Stomach (tissue), 9 donors: Measurements from ENCODE around the gene EXPH5. TPM values are rescaled to one million over a fixed set of nuclear protein-coding genes. Genes with fewer than 3 reads are reported as not detected.

ENCODE experiments used
- DNase-seq, 2 donors: peaks; one replicate each; pipeline versions ENCODE4 v3.0.0 to v3.0.0-alpha.2; 2013 to 2019
- H3K27ac ChIP-seq, 5 donors: fragments of 200-600 bp in 4 of 5; sonication (generic) in 4 of 5; one replicate each; pipeline ENCODE4 v1.5.1; 2013 to 2019; ENCODE audit warnings: mild to moderate bottlenecking in 1 of 5, moderate library complexity in 1 of 5
- H3K27me3 ChIP-seq, 3 donors: fragments of 200-600 bp; sonication (generic); one replicate each; pipeline ENCODE4 v1.5.1; 2017 to 2019; ENCODE audit warnings: mixed run types in 1 of 3
- H3K36me3 ChIP-seq, 4 donors: fragments of 200-600 bp; sonication (generic); 1 replicate in 3 of 4; 2 replicates in 1 of 4; pipeline ENCODE4 v1.5.1; 2016 to 2019
- H3K4me1 ChIP-seq, 4 donors: fragments of 200-600 bp; sonication (generic); one replicate each; pipeline ENCODE4 v1.5.1; 2016 to 2019
- H3K4me3 ChIP-seq, 4 donors: fragments of 200-600 bp; sonication (generic) in 3 of 4; one replicate each; pipeline ENCODE4 v1.5.1; 2016 to 2019; ENCODE audit warnings: mild to moderate bottlenecking in 1 of 4
- H3K9me3 ChIP-seq, 4 donors: fragments of 200-600 bp; sonication (generic); one replicate each; pipeline ENCODE4 v1.5.1; 2016 to 2019
- CTCF ChIP-seq, 7 experiments: fragments of 450-650 bp in 4 of 7; fragments of 200-600 bp in 3 of 7; sonication (generic) in 3 of 7; IDR thresholded peaks; one replicate each; pipeline ENCODE4 v1.5.1; 2016 to 2019; ENCODE audit warnings: antibody characterized with exemption in 7 of 7, control low read depth in 2 of 7, mild to moderate bottlenecking in 1 of 7
- EP300 ChIP-seq: sonication (generic); formaldehyde crosslinking; IDR thresholded peaks from one replicate; pipeline ENCODE4 v1.6.1; 2017; ENCODE audit warnings: antibody characterized with exemption
- POLR2A ChIP-seq, 4 donors: fragments of 450-650 bp; IDR thresholded peaks; one replicate each; pipeline ENCODE4 v1.6.1; 2016; ENCODE audit warnings: antibody characterized with exemption in 4 of 4, control low read depth in 2 of 4, mild to moderate bottlenecking in 1 of 4, moderate library complexity in 1 of 4
- POLR2AphosphoS5 ChIP-seq, 3 donors: sonication (generic); formaldehyde crosslinking; IDR thresholded peaks; one replicate each; pipeline ENCODE4 v1.6.1; 2016; ENCODE audit warnings: antibody characterized with exemption in 3 of 3
- WGBS, 5 donors: extraction: QIAGEN DNeasy Blood & Tissue Kit in 3 of 5; methylation state at CpG; one replicate each; pipeline versions ENCODE4 v1.1.5 to v1.1.7; 2013 to 2018; 5-methylcytosine and 5-hydroxymethylcytosine counted together
- intact Hi-C: fragments of 100-400 bp; cut with DNase I; formaldehyde crosslinking; loops from one replicate; pipeline ENCODE4 v1.15.1; 2023; ENCODE audit warnings: low total_unique reads
- polyA plus RNA-seq, 3 donors: library from polyadenylated mRNA; stranded (reverse); fragments of 200-250 nt; gene quantifications; one replicate each; pipeline ENCODE4 v1.2.3, GENCODE V29; 2013
- total RNA-seq, 5 donors: library from RNA; depleted of rRNA; stranded (reverse); fragments of >200 nt; gene quantifications; one replicate each; pipeline versions ENCODE4 v1.1.0 to v1.2.3, GENCODE V29; 2014 to 2016
- donor health status: healthy with polysubstance abuse.
- donor health status: Bipolar disorder and iron deficiency.
- donor health status: healthy.

Gene EXPH5
- total and polyA plus RNA-seq, 8 donors: 0.75 to 23.7 (median 12.0) TPM

GRCh38 chr11:108601150-108601549, 7.6 kb upstream of the EXPH5 start:
- H3K27ac ChIP-seq: no peak overlapping the region
- WGBS, 5 donors: 87 to 92% (median 89%) methylated on average over 1 of the region's 1 CpG
- no peak overlapping the region for H3K4me3 ChIP-seq
- no peaks in the 10 kb centered on the region for H3K9me3 ChIP-seq
- no peak for TF ChIP-seq POLR2AphosphoS5 (IDR thresholded peaks at IDR 0.05)
- TF ChIP-seq EP300: no peak
- no peak for TF ChIP-seq CTCF (IDR thresholded peaks at IDR 0.05)
- TF ChIP-seq POLR2A (IDR thresholded peaks at IDR 0.05): no peak
- H3K36me3 ChIP-seq: no peaks in the 10 kb centered on the region
- peaks cover 0 to 7% (median 0%) of the 10 kb centered on the region in 3 donors for H3K27me3 ChIP-seq
- DNase-seq: no peak
- H3K4me1 ChIP-seq: no peaks in the 10 kb centered on the region
- intact Hi-C loops: no loop called here

GRCh38 chr11:108599978-108600377, 6.4 kb upstream of the EXPH5 start:
- DNase-seq: no peak
- intact Hi-C loops: no loop called here
- 77 to 97% (median 86%) methylated on average over 2 of the region's 2 CpGs for WGBS, 5 donors
- no peak overlapping the region for H3K4me3 ChIP-seq
- no peak overlapping the region for H3K27ac ChIP-seq
- TF ChIP-seq POLR2AphosphoS5 (IDR thresholded peaks at IDR 0.05) (no peak), EP300 (no peak), CTCF (IDR thresholded peaks at IDR 0.05) (no peak), POLR2A (IDR thresholded peaks at IDR 0.05) (no peak)
- H3K27me3 ChIP-seq: peaks cover 0 to 7% (median 0%) of the 10 kb centered on the region in 3 donors
- H3K4me1 ChIP-seq: no peaks in the 10 kb centered on the region
- no peaks in the 10 kb centered on the region for H3K9me3 ChIP-seq
- no peaks in the 10 kb centered on the region for H3K36me3 ChIP-seq

GRCh38 chr11:108597736-108598355, 4.3 kb upstream of the EXPH5 start:
- H3K27ac ChIP-seq: no peak overlapping the region
- intact Hi-C loops: no loop called here
- no peaks in the 10 kb centered on the region for H3K9me3 ChIP-seq
- no peak for DNase-seq
- H3K4me1 ChIP-seq: peaks cover 7 to 14% (median 9%) of the 10 kb centered on the region in 4 donors
- H3K36me3 ChIP-seq: no peaks in the 10 kb centered on the region
- peaks cover 0 to 7% (median 0%) of the 10 kb centered on the region in 3 donors for H3K27me3 ChIP-seq
- WGBS, 5 donors: 75 to 86% (median 81%) methylated on average over 5 of the region's 5 CpGs
- no peak for TF ChIP-seq POLR2A (IDR thresholded peaks at IDR 0.05)
- no peak for TF ChIP-seq EP300
- no peak for TF ChIP-seq POLR2AphosphoS5 (IDR thresholded peaks at IDR 0.05)
- no peak for TF ChIP-seq CTCF (IDR thresholded peaks at IDR 0.05)
- H3K4me3 ChIP-seq: no peak overlapping the region

GRCh38 chr11:108596701-108597100, 3.1 kb upstream of the EXPH5 start:
- DNase-seq: no peak
- no peak for TF ChIP-seq EP300
- no peak for TF ChIP-seq POLR2A (IDR thresholded peaks at IDR 0.05)
- no peak for TF ChIP-seq CTCF (IDR thresholded peaks at IDR 0.05)
- TF ChIP-seq POLR2AphosphoS5 (IDR thresholded peaks at IDR 0.05): no peak
- 43 to 48% (median 47%) methylated on average over 2 of the region's 2 CpGs for WGBS, 5 donors
- no peak overlapping the region for H3K27ac ChIP-seq
- no peaks in the 10 kb centered on the region for H3K9me3 ChIP-seq
- no peaks in the 10 kb centered on the region for H3K36me3 ChIP-seq
- H3K4me1 ChIP-seq: peaks cover 7 to 25% (median 21%) of the 10 kb centered on the region in 4 donors
- peaks cover 0 to 7% (median 0%) of the 10 kb centered on the region in 3 donors for H3K27me3 ChIP-seq
- intact Hi-C loops: no loop called here
- no peak overlapping the region for H3K4me3 ChIP-seq
